Measurements from ENCODE around the gene SETD7. TPM values are rescaled to one million over a fixed set of nuclear protein-coding genes. Genes with fewer than 3 reads are reported as not detected.
A peak's percentile ranks its signal among the peaks of the same experiment; 100 is the strongest.

The SETD7 gene
- total RNA-seq, 1 experiment from 2014 or later, result 29.6 TPM

DNA sequence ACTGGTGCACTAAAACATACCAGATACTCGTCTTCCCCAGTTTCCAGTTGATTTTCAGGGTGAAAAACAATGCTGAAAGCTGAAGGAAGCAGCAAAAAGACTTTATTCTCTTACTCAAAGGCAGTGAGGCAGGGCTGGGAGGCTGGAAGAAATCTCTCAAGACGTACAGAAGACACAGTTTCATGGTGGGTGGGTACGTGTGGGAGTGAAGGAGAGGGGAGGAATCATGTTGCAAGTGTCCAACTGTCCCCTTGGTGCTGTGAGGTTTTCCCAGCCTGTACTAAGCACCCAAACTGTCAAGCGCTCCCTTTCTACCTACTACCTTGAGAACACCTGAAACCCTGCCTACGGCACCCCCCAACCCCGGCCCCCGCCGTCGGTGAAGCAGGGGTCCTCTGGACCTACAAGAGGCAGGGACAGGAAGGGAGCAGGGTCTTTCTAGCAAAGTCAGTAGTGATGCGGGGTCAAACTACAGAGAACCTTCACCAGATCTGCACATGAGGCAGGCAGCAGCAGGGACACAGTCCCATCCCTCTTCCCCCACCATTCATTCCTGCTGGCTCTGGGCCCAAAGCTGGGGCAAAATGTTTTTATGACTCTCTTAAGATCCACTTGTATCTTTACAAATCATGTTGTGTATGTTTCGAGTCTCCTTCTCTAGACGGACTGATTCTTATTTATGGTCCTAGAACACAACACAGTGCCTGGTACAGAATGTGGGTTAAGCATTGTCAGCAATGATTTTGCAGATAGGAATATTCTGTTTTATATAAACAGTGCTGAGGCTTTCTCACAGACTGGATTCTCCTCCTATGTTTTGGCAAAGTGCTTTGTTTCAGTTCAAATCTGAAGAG, 2.4 kb upstream of the SETD7 start:
- CTCF ChIA-PET, result no interaction called here
- H3K27ac ChIP-seq (ENCODE audit: low read length), result no peak overlapping the region
- H3K9me2 ChIP-seq (replicated peaks; ENCODE audit: low read length), result no peaks in the 10 kb centered on the region
- no peaks in the 10 kb centered on the region for H3K36me3 ChIP-seq (ENCODE audit: low read depth, low read length)
- peaks cover 22% of the 10 kb centered on the region for H3K79me2 ChIP-seq (ENCODE audit: low read length)
- TF ChIP-seq EZH2phosphoT487 (IDR thresholded peaks at IDR 0.05; ENCODE audit: borderline replicate concordance, low read length) (no peak), EZH2 (IDR thresholded peaks at IDR 0.05; ENCODE audit: low read length, unreplicated experiment) (no peak)
- TF ChIP-seq, protein P1, sequence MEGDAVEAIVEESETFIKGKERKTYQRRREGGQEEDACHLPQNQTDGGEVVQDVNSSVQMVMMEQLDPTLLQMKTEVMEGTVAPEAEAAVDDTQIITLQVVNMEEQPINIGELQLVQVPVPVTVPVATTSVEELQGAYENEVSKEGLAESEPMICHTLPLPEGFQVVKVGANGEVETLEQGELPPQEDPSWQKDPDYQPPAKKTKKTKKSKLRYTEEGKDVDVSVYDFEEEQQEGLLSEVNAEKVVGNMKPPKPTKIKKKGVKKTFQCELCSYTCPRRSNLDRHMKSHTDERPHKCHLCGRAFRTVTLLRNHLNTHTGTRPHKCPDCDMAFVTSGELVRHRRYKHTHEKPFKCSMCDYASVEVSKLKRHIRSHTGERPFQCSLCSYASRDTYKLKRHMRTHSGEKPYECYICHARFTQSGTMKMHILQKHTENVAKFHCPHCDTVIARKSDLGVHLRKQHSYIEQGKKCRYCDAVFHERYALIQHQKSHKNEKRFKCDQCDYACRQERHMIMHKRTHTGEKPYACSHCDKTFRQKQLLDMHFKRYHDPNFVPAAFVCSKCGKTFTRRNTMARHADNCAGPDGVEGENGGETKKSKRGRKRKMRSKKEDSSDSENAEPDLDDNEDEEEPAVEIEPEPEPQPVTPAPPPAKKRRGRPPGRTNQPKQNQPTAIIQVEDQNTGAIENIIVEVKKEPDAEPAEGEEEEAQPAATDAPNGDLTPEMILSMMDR (conservative IDR thresholded peaks at IDR 0.05; ENCODE audit: low read depth, low read length), result no peak
- no peaks in the 10 kb centered on the region for H3F3A ChIP-seq (ENCODE audit: low read length, unreplicated experiment)
- peaks cover 12% of the 10 kb centered on the region for H3K4me1 ChIP-seq (ENCODE audit: insufficient read depth, low read length)
- H3K4me3 ChIP-seq (ENCODE audit: low read length), result no peak overlapping the region
- no TSS peak for BruUV-seq (replicated peaks)
- intact Hi-C loops (cut with micrococcal nuclease), result loop anchor here (5.0 kb wide), 1 partner anchor 106 kb away; the partner anchor contains the start of gene RAB33B
- 0 out of 2 replicates have a peak, but pooled peaks cover 4% of the 10 kb centered on the region for H4K20me1 ChIP-seq (ENCODE audit: low read length)
- H3K9me3 ChIP-seq (ENCODE audit: low read length), result no peaks in the 10 kb centered on the region
- no peak for ATAC-seq
- no peak overlapping the region for H2AFZ ChIP-seq (ENCODE audit: low read length)
- POLR2A ChIA-PET (ENCODE audit: unreplicated experiment), result no interaction called here
- DNase-seq, result no peak
- H3K27me3 ChIP-seq (ENCODE audit: low read length), result no peaks in the 10 kb centered on the region
- no peak overlapping the region for H3K4me2 ChIP-seq (ENCODE audit: low read length)
- no peak overlapping the region for H3K9ac ChIP-seq (ENCODE audit: low read length)

- Histone ChIP-seq H3F3A (ENCODE audit: low read length, unreplicated experiment) (no peaks in the 10 kb centered on the region), H3K4me3 (ENCODE audit: low read length) (peak overlapping the region; percentile 70), H3K9ac (ENCODE audit: low read length) (peak overlapping the region; percentile 90; the same call in 1 of the 2 replicates), H3K9me3 (ENCODE audit: low read length) (no peaks in the 10 kb centered on the region), H3K27me3 (ENCODE audit: low read length) (no peaks in the 10 kb centered on the region), H3K79me2 (ENCODE audit: low read length) (peaks cover 30% of the 10 kb centered on the region), H3K4me1 (ENCODE audit: insufficient read depth, low read length) (peaks cover 12% of the 10 kb centered on the region), H2AFZ (ENCODE audit: low read length) (peak overlapping the region; percentile 82), H3K27ac (ENCODE audit: low read length) (no peak overlapping the region), H3K9me2 (replicated peaks; ENCODE audit: low read length) (no peaks in the 10 kb centered on the region), H3K4me2 (ENCODE audit: low read length) (peak overlapping the region; percentile 89), H4K20me1 (ENCODE audit: low read length) (0 out of 2 replicates have a peak, but pooled peaks cover 4% of the 10 kb centered on the region), H3K36me3 (ENCODE audit: low read depth, low read length) (no peaks in the 10 kb centered on the region)
- CTCF ChIA-PET, result no interaction called here
- POLR2A ChIA-PET (ENCODE audit: unreplicated experiment), result no interaction called here
- TF ChIP-seq, protein P1 (conservative IDR thresholded peaks at IDR 0.05; ENCODE audit: low read depth, low read length), result no peak
- TF ChIP-seq EZH2 (IDR thresholded peaks at IDR 0.05; ENCODE audit: low read length, unreplicated experiment), result no peak
- TF ChIP-seq EZH2phosphoT487 (IDR thresholded peaks at IDR 0.05; ENCODE audit: borderline replicate concordance, low read length), result no peak
- no peak for DNase-seq
- no TSS peak for BruUV-seq (replicated peaks)
- intact Hi-C loops (cut with micrococcal nuclease), result loop anchor here (2.0 to 5.0 kb wide), 3 partner anchors 39 to 105 kb away; partner anchors contain the start of gene RAB33B
- no peak for ATAC-seq
Observed at GRCh38 chr4:139557556-139558110, 1.6 kb upstream of the SETD7 start.

Data from PC-3 (cell line).